ENCODE results near the gene TOR1A.

The TOR1A gene, protein sequence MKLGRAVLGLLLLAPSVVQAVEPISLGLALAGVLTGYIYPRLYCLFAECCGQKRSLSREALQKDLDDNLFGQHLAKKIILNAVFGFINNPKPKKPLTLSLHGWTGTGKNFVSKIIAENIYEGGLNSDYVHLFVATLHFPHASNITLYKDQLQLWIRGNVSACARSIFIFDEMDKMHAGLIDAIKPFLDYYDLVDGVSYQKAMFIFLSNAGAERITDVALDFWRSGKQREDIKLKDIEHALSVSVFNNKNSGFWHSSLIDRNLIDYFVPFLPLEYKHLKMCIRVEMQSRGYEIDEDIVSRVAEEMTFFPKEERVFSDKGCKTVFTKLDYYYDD

DNA sequence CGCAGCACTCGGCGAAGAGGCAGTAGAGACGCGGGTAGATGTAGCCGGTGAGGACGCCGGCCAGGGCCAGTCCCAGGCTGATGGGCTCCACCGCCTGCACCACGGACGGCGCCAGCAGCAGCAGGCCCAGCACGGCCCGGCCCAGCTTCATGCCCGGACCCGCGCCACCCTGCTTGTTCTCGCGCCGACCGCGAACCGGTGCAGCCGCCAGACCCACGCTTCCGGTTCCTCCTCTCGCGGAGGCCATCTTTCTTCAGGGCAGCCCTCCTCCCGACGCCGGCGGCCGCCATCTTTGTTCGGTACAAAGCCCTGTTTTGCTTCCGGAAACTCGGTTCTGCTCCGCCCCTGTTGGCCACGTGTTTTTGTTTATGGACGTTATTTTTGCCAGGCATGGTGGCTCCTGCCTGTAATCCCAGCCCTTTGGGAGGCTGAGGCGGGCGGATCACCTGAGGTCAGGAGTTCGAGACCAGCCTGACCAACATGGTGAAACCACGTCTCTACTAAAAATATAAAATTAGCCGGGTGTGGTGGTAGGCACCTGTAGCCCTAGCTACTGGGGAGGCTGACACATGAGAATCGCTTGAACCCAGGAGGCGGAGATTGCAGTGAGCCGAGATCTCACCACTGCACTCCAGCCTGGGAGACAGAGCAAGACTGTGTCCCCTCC lies at the start of gene TOR1A:
TOR1A (minus strand) TSS at position 202 of the 667 bp plus-strand sequence; CDS start at position 151, 51 bp downstream.
- ATAC-seq (ENCODE audit: low read depth) (peak; percentile 98), DNase-seq (ENCODE audit: low spot score in 2 of 2) (peak; percentile 85 to 89)
- H3K27ac Mint-ChIP-seq: peak within 1 kb of the TSS; percentile 84
- no peaks in the 10 kb centered on the region for H3K27me3 Mint-ChIP-seq
- peaks cover 6% of the 10 kb centered on the region for H3K36me3 Mint-ChIP-seq
- peak within 1 kb of the TSS; percentile 90 for H3K4me3 Mint-ChIP-seq
- H3K9me3 Mint-ChIP-seq: no peaks in the 10 kb centered on the region
- peaks cover 10% of the 10 kb centered on the region for H3K4me1 Mint-ChIP-seq

DNA sequence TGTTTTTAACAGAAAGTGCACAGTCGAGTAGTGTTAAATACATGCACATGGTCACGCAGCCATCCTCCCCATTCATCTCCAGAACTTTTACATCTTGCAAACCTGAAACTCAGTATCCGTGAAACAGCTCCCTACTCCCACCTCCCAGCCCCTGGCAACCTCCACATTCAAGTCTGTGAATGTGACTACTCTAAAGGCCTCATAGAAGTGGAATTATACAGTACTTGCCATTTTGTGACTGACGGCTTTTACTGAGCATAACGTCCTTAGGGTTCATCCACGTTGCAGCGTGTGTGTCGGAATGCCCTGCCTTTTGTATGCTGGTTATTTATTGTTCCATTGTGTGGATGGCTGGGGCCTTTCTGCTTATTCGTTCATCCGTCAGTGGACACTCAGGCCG lies 47.1 kb upstream of the TOR1A start:
- peaks cover 9% of the 10 kb centered on the region for H3K4me1 Mint-ChIP-seq
- ATAC-seq (ENCODE audit: low read depth): no peak
- no peak for DNase-seq (ENCODE audit: low spot score in 2 of 2)
- no peaks in the 10 kb centered on the region for H3K27me3 Mint-ChIP-seq
- H3K27ac Mint-ChIP-seq: peak overlapping the region; percentile 15
- H3K36me3 Mint-ChIP-seq: peaks cover 11% of the 10 kb centered on the region
- H3K9me3 Mint-ChIP-seq: no peaks in the 10 kb centered on the region
- no peak overlapping the region for H3K4me3 Mint-ChIP-seq

DNA sequence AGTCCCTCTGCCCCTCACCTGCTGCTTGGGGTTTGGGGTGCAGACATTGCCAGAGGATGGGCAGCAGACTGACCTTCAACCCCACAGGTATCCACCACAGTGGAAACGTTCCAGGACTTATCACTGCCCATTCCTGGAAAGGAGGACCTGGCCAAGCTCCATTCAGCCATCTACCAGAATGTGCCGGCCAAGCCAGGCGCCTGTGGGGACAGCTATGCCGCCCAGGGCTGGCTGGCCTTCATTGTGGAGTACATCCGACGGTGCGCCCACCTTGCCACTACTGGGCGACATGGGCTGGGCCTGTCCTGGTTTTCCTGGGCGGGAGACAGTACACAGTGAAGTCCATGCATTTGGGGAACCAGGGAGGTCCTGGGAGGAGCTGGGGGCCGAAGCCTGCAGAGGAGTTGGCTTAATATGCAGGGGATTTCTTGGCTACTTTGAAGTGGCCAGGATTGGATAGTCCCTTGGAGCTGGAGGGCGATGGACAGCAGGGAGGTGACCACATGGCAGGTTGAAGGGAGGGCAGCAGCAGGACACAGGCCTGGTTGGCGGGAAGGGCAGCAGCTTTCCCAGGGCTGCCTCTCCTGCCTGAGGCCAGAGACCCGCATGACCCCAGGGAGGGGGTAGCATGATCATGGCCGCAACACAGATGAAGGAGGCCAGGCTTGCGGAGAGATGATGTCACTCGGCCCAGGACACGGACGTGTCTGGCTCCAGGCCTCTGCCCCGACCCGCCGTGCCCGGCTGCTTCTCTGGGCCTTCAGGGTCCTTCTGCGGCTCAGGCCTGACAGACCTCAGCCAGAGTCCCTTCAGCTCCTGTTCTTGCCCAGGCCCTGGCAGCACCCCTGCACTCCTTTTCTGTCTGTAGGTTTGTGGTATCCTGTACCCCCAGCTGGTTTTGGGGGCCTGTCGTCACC lies 45.9 kb upstream of the TOR1A start:
- no peak overlapping the region for H3K27ac Mint-ChIP-seq
- H3K9me3 Mint-ChIP-seq: no peaks in the 10 kb centered on the region
- H3K4me3 Mint-ChIP-seq: no peak overlapping the region
- DNase-seq (ENCODE audit: low spot score in 2 of 2) (no peak), ATAC-seq (ENCODE audit: low read depth) (no peak)
- peaks cover 10% of the 10 kb centered on the region for H3K4me1 Mint-ChIP-seq
- peaks cover 12% of the 10 kb centered on the region for H3K36me3 Mint-ChIP-seq
- H3K27me3 Mint-ChIP-seq: no peaks in the 10 kb centered on the region

DNA sequence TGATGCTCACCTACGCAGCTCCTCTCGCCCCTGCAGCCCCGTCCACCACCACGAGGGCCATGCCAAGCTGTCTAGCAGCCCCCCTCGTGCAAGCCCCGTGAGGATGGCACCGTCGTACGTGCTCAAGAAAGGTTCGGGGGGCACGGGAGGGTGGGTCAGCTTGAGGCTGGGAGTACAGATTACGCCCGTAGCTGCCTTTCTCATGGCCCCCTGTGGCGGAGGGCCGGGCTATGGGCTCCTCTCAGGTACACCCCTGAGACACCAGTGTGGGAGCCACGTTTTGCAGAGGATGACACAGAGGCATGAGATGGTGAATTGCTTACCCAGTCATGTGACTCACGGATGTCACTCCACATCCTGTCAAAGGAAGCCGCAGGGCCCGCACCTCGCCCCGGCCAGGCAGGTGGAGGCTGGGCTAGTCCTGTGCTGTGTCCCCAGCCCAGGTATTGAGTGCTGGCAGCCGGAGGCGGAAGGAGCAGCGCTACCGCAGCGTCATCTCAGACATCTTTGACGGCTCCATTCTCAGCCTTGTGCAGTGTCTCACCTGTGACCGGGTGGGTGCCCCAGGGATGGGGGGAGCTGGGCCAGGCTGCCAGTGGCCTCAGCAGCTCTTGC lies 45.0 kb upstream of the TOR1A start:
- Mint-ChIP-seq H3K27me3 (no peaks in the 10 kb centered on the region), H3K27ac (no peak overlapping the region), H3K36me3 (peaks cover 10% of the 10 kb centered on the region), H3K4me1 (peaks cover 10% of the 10 kb centered on the region), H3K9me3 (no peaks in the 10 kb centered on the region), H3K4me3 (no peak overlapping the region)
- peak in 1 of 2 donors; percentile 20 for DNase-seq (ENCODE audit: low spot score in 2 of 2)
- ATAC-seq (ENCODE audit: low read depth): peak; percentile 91

DNA sequence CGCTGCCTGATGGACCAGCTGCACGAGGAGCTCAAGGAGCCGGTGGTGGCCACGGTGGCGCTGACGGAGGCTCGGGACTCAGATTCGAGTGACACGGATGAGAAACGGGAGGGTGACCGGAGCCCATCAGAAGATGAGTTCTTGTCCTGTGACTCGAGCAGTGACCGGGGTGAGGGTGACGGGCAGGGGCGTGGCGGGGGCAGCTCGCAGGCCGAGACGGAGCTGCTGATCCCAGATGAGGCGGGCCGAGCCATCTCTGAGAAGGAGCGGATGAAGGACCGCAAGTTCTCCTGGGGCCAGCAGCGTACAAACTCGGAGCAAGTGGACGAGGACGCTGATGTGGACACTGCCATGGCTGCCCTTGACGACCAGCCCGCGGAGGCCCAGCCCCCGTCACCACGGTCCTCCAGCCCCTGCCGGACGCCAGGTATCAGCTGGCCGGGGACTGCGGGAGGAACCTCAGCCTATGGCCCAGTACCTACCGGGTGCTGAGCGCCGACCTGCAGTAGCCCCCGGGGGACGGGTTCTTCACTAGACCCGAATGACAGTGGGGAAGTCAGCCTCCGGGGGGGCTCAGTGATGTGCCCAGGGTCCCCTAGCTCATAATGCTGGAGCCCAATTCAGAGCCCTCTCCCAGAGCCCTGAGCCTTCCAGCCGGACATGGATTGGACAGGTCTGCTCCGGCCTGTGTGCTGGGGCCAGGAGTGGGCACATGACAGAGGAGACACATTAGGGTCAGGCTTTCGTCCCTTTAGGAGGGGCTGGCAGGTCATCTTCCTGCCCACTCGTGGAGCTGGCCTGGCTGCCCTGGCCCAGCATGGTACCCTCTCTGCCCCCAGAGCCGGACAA lies 44.3 kb upstream of the TOR1A start:
- ATAC-seq (ENCODE audit: low read depth) (no peak), DNase-seq (ENCODE audit: low spot score in 2 of 2) (no peak)
- no peaks in the 10 kb centered on the region for H3K27me3 Mint-ChIP-seq
- H3K36me3 Mint-ChIP-seq: peaks cover 10% of the 10 kb centered on the region
- no peaks in the 10 kb centered on the region for H3K9me3 Mint-ChIP-seq
- peaks cover 10% of the 10 kb centered on the region for H3K4me1 Mint-ChIP-seq
- H3K4me3 Mint-ChIP-seq: no peak overlapping the region
- peak overlapping the region; percentile 31 for H3K27ac Mint-ChIP-seq

DNA sequence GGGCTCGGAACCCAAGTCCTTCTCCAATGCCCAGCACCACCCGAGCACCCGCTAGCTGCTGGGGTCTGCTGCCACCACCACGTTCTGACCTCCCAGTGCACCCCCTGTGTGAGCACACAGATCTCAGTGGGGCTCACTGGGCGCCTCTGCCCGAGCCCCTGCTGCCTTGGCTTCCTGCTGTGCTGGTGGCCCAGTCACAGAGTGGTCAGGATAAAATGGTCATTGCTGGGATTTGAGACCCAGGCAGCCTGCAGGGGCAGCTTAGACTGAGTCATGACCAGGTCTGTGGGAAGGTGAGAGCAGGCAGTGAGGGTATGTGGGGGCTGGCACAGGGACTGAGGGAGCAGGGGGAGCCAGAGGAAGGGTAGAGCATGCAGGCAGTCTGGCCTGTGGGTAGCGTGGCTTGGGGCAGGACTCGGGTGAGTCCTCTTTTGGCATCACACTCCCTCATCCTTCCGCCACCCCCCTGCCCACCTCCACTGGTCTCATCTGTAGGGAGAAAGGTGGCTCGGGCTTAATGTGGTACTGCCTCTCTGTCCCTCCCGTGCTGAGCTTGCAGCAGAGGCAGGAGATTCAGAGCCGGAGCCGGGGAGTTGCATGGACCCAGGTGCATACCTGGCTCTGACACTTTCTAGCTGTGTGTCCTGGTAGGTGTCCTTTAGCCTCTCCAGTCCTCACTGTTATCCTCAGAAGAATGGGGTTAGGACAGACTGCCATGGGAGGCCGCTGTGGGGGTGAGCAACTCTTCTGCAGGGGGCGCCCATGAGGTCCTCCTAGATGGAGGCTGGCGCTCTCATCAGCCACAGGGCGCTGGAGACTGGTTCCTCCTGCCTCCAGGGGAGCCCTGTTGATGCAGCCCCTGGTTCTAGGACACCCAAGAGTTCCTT lies 43.4 kb upstream of the TOR1A start:
- Mint-ChIP-seq H3K27me3 (no peaks in the 10 kb centered on the region), H3K4me3 (no peak overlapping the region), H3K27ac (peak overlapping the region; percentile 31), H3K4me1 (peaks cover 10% of the 10 kb centered on the region), H3K9me3 (no peaks in the 10 kb centered on the region), H3K36me3 (peaks cover 10% of the 10 kb centered on the region)
- ATAC-seq (ENCODE audit: low read depth) (no peak), DNase-seq (ENCODE audit: low spot score in 2 of 2) (no peak)

DNA sequence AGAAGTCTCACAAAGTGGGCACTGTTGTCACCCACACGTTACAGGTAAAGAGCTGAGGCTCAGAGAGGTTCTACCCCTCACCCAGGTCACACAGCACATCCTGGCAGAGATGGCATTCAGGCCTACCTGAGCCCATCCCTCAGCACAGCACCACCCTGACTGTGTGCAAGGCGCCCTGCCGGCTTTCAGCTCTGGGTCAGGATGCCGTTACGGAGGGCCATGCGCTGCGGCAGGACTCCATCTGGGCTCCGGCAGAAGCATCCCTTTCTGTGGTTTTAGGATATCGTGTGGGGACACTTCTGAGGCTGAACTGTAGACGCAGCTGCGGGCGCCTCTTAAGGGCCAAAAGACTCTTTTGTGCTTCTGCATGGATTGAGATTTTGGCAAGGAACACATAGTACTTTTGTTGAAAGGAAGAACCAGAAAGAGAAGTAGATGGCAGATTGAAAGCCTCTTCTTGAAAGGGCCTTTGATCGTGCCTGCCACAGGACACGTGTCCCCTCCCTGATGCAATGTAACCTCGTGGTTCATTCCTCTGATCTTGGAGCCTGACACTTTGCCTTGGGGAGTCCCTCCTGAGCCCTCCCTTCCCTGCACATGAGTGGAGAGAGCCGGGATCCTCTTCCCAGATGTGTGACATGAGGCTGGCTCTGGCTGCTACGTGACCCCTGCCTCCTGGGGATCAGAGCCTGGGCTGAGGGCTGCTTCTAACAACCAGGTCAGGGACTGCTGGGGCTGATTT lies 42.6 kb upstream of the TOR1A start:
- DNase-seq (ENCODE audit: low spot score in 2 of 2): no peak
- ATAC-seq (ENCODE audit: low read depth): no peak
- H3K36me3 Mint-ChIP-seq: peaks cover 14% of the 10 kb centered on the region

DNA sequence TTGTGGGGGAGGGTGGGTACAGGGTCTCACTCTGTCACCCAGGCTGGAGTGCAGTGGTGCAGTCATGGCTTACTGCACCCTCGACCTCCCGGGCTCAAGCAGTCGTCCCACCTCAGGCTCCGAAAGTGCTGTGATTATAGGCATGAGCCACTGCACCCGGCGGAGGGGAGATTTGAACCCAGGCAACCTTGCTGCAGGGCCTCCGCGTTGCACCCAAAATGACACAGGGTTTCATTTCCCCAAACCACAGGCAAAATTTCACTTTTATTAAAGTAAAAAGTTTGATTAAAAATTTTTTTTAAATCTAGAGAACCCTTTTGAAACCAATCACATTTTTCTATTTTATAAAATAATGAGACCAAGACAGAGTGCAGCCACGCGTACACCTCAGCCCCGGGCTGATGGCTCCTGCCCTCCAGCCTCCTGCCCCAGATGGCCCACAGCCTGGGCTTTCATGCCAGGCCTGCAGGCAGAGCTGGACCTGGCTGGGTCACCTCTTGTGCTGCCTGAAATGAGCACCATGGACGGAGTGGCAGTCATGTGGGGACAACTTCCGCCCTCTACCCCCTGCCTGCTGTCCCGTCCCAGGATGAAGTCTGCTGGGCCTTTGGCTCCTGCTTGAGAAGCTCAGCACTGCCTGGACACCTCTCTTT lies 41.9 kb upstream of the TOR1A start:
- H3K4me3 Mint-ChIP-seq: no peak overlapping the region
- peaks cover 18% of the 10 kb centered on the region for H3K36me3 Mint-ChIP-seq
- H3K27me3 Mint-ChIP-seq: no peaks in the 10 kb centered on the region
- no peaks in the 10 kb centered on the region for H3K9me3 Mint-ChIP-seq
- DNase-seq (ENCODE audit: low spot score in 2 of 2): no peak
- H3K27ac Mint-ChIP-seq: peak overlapping the region; percentile 85
- ATAC-seq (ENCODE audit: low read depth): no peak
- H3K4me1 Mint-ChIP-seq: peaks cover 7% of the 10 kb centered on the region

More for the DNA sequence above, 42.6 kb upstream of the TOR1A start:
- H3K9me3 Mint-ChIP-seq: no peaks in the 10 kb centered on the region
- H3K4me3 Mint-ChIP-seq: no peak overlapping the region
- H3K27me3 Mint-ChIP-seq: no peaks in the 10 kb centered on the region
- peak overlapping the region; percentile 85 for H3K27ac Mint-ChIP-seq
- peaks cover 7% of the 10 kb centered on the region for H3K4me1 Mint-ChIP-seq

DNA sequence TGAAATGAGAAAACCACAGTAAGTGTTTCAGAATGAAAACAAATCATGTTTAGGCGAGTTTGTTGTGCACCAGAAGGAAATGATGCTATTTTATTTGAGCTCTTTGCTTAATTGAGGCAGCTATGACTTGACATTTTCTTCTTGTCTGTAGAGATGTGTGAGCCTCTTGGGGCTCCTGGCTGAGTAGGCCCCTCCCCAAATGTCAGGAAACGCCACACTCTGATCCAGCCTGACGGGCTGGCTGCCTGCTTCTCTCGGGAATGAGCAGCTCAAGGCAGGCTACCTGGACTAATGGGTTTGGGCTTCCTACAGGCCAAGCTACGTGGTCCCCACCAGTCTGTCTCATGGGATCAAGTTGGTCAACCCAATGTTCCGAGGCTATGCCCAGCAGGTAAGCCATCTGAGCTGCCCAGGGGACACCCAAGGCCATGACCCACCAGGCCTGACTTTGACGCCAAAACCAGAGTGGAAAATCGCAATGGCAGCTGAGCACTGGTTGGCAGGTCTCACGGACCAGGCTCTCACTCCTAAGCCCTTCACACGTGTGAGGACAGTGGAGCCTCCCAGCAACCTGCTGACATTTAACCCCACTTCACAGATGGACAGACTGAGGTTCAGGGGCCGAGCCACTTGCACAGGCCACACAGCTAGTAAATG lies 41.2 kb upstream of the TOR1A start:
- Mint-ChIP-seq H3K4me3 (no peak overlapping the region), H3K27ac (no peak overlapping the region), H3K27me3 (no peaks in the 10 kb centered on the region), H3K4me1 (peaks cover 7% of the 10 kb centered on the region), H3K36me3 (peaks cover 18% of the 10 kb centered on the region), H3K9me3 (no peaks in the 10 kb centered on the region)
- DNase-seq (ENCODE audit: low spot score in 2 of 2) (no peak), ATAC-seq (ENCODE audit: low read depth) (no peak)

DNA sequence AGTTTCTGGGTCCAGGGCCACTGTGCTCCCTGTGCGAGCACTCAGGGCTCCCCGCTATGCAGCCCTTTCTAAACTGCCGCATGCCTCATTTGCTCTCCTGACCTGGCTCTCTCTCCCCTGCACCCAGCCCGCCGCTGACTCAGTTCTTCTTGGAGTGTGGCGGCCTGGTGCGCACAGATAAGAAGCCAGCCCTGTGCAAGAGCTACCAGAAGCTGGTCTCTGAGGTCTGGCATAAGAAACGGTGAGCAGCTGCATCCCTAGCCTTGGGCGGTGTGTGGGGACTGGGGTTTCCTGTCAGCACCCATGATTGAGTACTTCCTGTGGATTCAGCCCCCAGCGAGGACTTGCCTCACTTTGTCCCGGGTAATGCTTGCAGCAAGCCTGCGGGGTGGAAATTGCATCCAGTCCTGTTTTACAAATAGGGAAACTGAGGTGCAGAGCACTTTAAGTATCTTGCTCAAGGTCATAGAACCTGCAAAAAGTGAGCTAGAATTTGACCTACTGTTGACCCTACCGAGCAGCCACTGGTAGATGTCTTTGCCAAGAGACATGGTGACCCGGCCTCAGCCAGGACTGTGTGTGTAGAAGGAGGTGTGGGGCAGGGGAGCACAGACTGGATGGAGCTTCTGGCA lies 39.2 kb upstream of the TOR1A start:
- ATAC-seq (ENCODE audit: low read depth): no peak
- Mint-ChIP-seq H3K27ac (no peak overlapping the region), H3K36me3 (peaks cover 23% of the 10 kb centered on the region), H3K27me3 (no peaks in the 10 kb centered on the region), H3K9me3 (no peaks in the 10 kb centered on the region), H3K4me3 (no peak overlapping the region), H3K4me1 (peaks cover 2% of the 10 kb centered on the region)
- no peak for DNase-seq (ENCODE audit: low spot score in 2 of 2)

DNA sequence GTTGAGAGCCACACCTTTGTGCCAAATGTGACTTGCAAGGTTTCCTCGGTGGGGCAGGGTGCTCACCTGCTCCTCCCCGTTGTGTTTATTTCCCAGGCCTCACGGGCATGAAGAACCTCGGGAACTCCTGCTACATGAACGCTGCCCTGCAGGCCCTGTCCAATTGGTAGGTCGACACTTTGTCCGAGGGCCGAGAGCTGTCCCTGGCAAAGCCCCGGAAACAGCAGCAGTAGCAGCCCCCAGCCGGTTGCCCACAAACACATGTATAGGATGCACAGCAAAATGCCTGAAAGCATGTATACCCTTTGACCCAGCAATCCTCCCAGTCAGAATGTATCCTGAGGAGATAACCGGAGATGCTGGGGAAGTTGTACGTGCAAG lies 37.5 kb upstream of the TOR1A start:
- peaks cover 23% of the 10 kb centered on the region for H3K36me3 Mint-ChIP-seq
- H3K4me3 Mint-ChIP-seq: no peak overlapping the region
- H3K4me1 Mint-ChIP-seq: peaks cover 2% of the 10 kb centered on the region
- no peaks in the 10 kb centered on the region for H3K27me3 Mint-ChIP-seq
- no peak overlapping the region for H3K27ac Mint-ChIP-seq
- DNase-seq (ENCODE audit: low spot score in 2 of 2) (no peak), ATAC-seq (ENCODE audit: low read depth) (no peak)
- H3K9me3 Mint-ChIP-seq: no peaks in the 10 kb centered on the region
